ENCODE measurements around the gene SAMD11.

DNA sequence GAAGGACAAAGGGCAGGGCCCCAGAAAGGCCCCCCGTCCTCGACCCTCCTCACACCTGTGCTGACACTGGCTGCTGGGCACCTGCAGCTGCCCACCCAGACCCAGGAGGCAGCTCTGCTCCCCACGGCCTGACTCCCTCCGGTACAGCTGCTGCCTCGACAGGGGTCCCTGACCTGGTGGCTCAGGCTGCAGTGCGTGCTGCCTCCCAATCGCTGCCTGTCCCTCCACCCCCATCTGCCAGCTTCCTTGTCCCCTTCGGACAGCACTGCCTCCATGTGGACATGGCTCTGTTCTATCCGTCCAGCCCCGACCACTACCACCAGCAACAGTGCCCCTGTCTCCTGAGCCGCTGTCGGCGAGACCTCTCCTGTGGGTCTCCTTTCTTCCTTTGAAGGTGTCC lies 31.2 kb downstream of the SAMD11 start:
- TF ChIP-seq CTCF (IDR thresholded peaks at IDR 0.05): no peak
- TF ChIP-seq EZH2 (IDR thresholded peaks at IDR 0.05; ENCODE audit: borderline replicate concordance, insufficient read depth, low read depth, low read length, poor library complexity, severe bottlenecking): no peak
